T-helper 2 cell (primary cell): ENCODE results near the gene LURAP1L.

Experiments used
- DNase-seq, 5 experiments: peaks; one replicate each; pipeline versions ENCODE4 v3.0.0 to v3.0.0-alpha.2; 2012 to 2022

Gene LURAP1L

DNA sequence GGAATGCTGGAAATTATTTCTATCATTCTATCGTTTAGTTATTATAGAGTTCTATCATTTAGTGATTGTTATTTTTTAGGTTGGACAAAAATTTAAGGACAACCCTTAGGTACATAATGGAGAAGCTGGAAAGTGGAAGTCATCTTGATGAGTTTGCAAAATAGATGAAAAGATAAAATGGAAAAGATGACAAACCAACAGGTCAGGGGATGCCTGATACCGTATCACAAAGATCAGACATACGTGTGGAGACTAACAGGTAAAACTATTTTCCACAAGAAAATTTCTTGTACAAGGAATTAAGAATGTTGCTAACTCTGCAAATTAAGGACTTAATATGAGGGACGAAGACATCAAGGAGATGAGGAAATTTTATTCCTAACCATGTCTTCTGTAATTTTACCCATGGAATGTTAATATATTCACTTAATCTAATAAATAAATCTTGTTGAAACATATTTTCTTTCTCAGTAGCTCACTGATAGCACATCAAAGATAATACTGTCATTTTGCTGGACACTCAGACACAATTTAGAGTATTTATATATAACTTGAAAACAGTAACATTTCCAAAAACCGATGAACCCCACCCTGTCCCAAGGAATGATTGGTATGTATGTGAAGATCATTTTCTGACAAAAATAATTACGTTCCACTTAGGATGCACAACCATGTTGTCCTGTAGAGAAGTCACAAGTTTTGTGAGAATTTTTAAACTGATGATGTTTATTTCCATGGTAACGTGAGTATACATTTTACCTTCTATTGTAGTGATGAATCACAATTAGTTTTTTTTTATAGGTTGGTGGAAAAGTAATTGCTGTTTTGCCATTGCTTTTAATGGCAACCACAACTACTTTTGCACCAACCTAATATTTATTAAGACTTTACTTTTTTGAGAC is 2.6 kb downstream of the LURAP1L start:
- DNase-seq = no peak

DNA sequence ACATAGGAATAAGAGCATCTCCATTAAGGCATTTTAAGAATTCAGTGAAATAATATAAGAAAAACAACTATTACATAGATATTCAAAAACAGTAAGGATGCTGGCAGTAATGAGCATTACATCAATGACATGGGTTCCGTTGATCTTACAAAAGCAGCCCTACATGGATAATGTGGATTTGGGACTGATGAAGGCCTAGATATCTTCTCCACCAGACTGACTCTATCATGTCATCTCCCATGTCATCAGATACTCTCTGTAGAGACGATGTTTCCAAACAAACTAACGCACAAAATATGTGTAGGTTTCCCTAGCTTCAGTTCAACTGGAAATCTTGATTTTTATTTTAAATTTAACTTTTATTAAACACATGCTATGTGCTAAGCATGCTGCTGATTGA is 3.6 kb downstream of the LURAP1L start:
- no peak for DNase-seq

DNA sequence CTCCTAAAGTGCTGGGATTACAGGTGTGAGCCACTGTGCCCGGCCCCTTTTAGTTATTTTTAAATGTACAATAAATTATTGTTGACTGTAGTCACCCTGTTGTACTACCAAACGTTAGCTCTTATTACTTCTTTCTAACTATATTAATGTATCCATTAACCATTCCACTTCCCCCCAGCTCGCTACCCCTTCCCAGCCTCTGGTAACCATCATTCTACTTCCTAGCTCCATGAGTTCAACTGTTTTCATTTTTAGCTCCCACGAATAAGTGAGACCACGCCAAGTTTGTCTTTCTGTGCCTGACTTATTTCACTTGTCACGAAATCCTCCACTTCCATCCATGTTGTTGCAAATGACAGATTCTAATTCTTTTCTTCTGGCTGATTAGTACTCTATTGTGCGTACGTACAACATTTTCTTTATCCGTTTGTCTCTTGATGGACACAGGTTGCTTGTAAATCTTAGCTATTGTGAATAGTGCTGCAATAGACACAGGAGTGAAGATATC is 6.5 kb downstream of the LURAP1L start:
- no peak for DNase-seq

DNA sequence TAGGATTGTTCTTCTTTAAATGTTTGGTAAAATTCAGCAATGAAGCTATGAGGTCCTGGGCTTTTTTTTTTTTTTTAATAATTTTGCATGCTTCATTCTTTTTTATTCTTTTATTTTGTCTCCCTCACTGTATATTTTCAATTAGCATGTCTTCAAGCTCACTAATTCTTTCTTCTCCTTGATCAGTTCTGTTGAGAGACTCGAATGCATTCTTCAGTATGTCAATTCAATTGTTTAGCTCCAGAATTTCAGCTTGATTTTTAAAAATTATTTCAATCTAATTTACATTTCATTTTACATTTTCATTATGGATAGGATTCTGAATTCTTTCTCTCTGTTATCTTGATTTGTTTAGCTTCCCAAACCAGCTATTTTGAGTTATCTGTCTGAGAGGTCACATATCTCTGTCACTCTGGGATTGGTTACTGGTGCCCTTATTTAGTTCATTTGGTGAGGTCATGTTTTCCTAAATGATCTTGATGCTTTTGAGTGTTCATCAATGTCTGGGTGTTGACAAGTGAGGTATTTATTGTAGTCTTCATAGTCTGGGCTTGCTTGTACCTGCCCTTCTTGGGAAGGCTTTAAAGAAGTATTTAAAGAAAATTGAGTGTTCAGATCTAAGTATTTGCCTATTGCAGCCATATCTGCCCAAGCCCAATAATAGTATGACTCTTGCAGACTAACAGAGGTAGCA is 9.1 kb downstream of the LURAP1L start:
- DNase-seq = no peak

GRCh38 chr9:12784461-12785259 is 9.8 kb downstream of the LURAP1L start:
- DNase-seq = no peak

DNA sequence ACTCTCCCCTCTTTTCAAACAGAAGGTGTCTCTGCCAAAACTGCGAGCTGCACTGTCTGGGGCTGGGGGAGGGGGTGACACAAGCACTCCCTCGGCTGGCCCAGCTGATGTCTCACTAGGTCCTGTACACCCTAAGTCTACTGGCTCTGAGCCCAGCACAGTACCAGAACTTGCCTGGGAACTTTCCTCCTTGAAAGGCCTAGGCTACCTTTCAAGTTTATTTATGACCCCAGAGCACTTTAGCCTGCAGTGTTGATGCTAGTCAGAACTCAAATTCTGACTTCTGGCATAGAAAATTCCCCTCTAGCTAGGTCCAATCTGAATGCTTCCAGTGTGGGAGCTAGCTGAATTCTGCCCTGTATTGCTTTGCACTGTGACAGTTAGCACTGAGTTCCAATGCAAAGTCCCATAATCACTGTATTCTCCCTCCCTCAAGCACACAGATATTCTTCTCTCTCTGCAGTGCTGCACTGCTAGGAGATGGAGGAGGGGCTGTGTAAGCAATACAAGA is 10.5 kb downstream of the LURAP1L start:
- no peak for DNase-seq

- DNase-seq = no peak
Observed at GRCh38 chr9:12785941-12786340, 11.1 kb downstream of the LURAP1L start.

DNA sequence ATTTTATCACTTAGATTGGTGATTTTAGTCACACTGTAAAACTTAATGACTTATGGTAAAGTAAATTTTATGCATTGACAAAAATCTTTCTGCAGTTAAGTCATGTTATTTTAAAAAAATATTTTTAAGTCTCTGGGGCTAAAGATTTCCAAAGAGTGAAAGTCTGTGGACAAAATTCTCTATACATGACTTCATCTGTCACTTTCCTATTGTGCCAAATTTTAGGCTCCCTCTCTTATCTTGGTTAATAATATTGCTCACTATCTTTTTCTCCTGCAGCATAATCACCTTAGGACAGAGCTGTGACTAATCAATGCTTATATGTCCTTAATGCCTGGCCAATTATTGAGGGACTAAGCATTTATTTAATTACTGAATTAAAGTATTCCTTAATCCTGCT is 15.2 kb downstream of the LURAP1L start:
- no peak for DNase-seq

DNA sequence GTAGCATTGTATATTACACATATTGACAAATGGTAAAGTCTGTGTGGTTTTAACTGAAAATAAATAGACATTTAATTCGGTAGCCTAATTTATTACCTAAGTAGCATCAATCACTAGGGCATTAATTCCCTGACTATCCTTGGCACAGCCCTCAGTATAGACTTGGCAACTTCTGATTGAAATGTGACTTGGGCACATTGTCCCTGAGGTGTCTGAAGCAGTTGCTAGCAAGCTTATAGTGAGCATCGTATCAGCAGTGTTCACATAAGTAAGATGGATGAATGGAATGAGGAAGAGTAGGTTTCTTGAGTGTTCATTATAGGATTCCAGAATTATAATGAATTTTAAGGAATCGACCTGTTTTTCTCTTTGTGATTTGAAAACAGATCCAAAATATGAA is 16.1 kb downstream of the LURAP1L start:
- DNase-seq = no peak

GRCh38 chr9:12794101-12794799 is 19.4 kb downstream of the LURAP1L start:
- DNase-seq = no peak

- DNase-seq = no peak
Observed at GRCh38 chr9:12796601-12797000, 21.8 kb downstream of the LURAP1L start.

DNA sequence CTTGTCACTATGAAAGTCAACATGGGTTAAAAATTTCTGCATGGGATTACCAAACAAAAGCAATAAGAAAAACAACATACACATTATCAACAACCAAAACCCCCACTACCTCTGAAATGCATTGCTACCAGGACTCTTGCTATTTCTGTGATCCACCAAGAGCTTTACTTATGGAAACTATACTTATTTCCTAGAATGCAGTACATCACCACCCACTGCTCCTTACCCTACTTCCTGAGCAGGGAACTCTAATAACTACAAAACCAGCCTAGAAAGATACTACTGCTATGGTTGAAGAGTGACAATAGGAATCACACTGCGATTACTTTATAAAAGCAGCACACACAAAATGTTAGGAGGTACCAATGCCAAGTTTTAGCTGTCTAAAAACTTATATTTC is 22.2 kb downstream of the LURAP1L start:
- no peak for DNase-seq

DNA sequence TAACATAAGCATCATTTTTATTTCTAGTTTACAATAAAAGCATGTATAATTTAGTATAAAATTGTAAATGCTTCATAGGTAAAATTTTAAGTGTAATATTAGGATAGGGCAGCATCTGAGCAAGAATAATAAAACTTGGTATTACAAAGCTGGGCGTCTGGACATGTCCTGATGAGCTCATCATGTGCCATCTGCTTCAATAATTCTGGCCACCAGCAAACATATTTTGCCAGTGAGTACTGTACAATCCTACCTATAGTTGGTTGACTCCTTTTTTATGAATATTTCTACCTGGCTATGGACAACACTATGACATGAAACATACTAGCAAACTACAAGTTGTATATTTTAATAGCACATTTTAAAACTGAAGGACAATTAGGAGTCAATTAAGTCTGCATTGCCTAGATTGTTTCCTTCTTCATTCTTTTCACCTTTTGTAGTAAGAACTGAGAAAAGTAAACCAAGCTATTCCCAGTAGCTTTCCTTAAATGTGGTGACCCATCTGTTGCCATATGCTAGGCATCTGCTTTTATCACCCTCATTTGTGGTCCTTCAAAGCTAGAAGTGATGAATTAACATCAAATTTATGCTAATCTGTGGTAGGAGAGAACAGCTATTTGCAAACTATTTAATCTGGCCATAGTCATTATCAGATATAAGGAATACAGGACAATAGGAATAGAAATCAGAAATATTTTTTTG is 23.4 kb downstream of the LURAP1L start:
- no peak for DNase-seq

GRCh38 chr9:12801187-12801586 is 26.4 kb downstream of the LURAP1L start:
- DNase-seq = no peak

DNA sequence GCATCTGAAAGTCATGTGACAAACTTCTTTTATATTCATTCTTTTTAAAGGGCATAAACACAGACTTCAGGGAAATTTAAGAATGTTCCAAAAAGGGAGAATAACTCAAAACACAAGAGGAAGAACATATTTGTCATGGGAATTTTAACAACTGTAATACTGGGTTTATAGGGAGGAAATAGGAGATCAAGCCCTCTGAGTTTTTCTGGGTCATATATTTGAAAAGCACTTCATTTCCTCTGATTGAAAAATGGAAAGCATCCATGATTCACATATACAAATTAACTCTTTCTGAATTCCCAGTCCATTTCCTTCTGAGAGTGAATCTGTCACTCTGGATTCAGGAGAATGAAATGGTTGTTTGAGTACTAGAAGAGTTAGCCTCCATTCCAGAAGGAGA is 26.8 kb downstream of the LURAP1L start:
- DNase-seq = no peak

- no peak for DNase-seq
Observed at GRCh38 chr9:12802093-12802492, 27.3 kb downstream of the LURAP1L start.

DNA sequence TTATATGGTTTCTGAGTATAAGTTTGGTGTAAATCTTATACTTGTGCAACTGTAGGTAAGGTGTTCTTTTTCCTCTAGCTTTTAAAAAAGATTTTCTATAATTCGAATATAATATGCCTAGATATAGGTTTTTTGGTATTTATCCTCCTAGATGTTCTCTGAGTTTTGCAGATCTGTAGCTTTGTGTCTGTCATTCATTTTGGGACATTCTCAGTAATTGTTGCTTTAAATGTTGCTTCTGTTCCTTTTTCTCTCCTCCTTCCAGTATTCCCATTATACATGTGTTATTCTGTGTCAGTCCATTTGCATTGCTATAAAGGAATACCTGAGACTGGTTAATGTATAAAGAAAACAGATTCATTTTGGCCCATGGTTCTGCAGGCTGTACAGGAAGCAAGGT is 33.7 kb downstream of the LURAP1L start:
- no peak for DNase-seq

- DNase-seq = no peak
Observed at GRCh38 chr9:12809720-12810119, 34.9 kb downstream of the LURAP1L start.

DNA sequence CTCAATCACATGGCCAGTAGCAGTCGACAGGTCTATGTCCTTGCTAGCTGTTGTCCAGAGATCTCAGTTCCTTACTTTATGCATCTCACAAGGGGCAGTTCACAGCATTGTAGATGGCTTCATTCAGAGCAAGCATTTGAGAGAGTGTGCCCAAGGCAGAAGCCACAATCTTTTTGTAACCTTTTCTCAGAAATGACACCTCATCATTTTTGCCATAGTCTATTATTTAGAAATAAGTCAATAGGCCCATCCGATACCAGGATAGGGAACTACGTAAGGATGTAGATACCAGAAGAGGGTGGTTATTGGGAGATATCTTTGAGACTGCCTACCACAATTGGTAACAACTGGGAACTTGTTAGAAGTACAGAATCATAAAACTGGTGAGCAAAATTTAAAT is 37.1 kb downstream of the LURAP1L start:
- no peak for DNase-seq

DNA sequence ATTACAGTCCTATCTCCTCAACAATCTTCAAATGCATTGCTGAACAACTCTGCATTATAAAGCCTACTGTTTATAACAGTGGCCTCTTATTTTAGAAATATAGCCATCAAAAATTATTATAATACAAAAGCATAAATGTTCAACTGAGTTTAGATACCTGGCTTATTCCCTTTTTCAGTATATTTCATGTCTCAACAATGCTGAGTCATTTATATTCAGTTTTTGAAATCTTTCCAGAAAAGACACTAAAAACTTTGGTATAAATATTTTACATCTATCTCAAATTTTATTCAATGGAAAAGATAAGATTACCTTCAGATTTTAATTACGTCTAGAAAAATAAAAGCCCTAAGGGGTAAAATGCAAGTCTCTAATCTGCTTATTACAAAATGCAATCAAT is 37.9 kb downstream of the LURAP1L start:
- no peak for DNase-seq

- DNase-seq = no peak
Observed at GRCh38 chr9:12813533-12813932, 38.7 kb downstream of the LURAP1L start.
